K562 (cell line): ENCODE data around the gene TOR1B. TPM values are rescaled to one million over a fixed set of nuclear protein-coding genes. Genes with fewer than 3 reads are reported as not detected.

Experiments used
- BRF1 ChIP-seq: IDR thresholded peaks from 3 replicates; pipeline ENCODE4 v1.6.1; 2011; ENCODE audit warnings: borderline replicate concordance, mild to moderate bottlenecking; ENCODE audit not compliant: insufficient read length; ENCODE audit errors: extremely low read depth
- EHMT2 ChIP-seq: fragments of 450-650 bp; IDR thresholded peaks from 2 replicates; pipeline ENCODE4 v1.6.1; 2018; ENCODE audit warnings: antibody characterized with exemption
- GABPB1 ChIP-seq: sonication (generic); formaldehyde crosslinking; IDR thresholded peaks from 2 replicates; pipeline ENCODE4 v1.8.0; 2022; ENCODE audit warnings: mild to moderate bottlenecking, missing genetic modification reagents
- GTF3C2 ChIP-seq: IDR thresholded peaks from 3 replicates; pipeline ENCODE4 v1.6.1; 2011; ENCODE audit warnings: borderline replicate concordance, mild to moderate bottlenecking, moderate library complexity; ENCODE audit not compliant: insufficient read length; ENCODE audit errors: extremely low read depth
- HEY1 ChIP-seq: fragments of 250-450 bp; sonication (Bioruptor Pico); IDR thresholded peaks from 2 replicates; pipeline ENCODE4 v1.5.0; 2020; ENCODE audit warnings: mild to moderate bottlenecking, moderate library complexity, borderline replicate concordance
- HLTF ChIP-seq: fragments of 450-650 bp; IDR thresholded peaks from 2 replicates; pipeline ENCODE4 v1.6.1; 2016
- MCM3 ChIP-seq: fragments of 450-650 bp; IDR thresholded peaks from 2 replicates; pipeline ENCODE4 v1.6.1; 2016
- NFXL1 ChIP-seq: fragments of 450-650 bp; formaldehyde crosslinking; IDR thresholded peaks from 2 replicates; pipeline ENCODE4 v1.4.0; 2021; ENCODE audit warnings: mild to moderate bottlenecking
- PCBP1 ChIP-seq: fragments of 200-400 bp; formaldehyde crosslinking; IDR thresholded peaks from 2 replicates; pipeline ENCODE4 v1.6.1; 2018; ENCODE audit warnings: mild to moderate bottlenecking, low read depth, low read length; ENCODE audit not compliant: poor library complexity, severe bottlenecking
- PCBP2 ChIP-seq: fragments of 200-400 bp; formaldehyde crosslinking; IDR thresholded peaks from 2 replicates; pipeline ENCODE4 v1.6.1; 2018; ENCODE audit warnings: low read length, low read depth, mild to moderate bottlenecking, moderate library complexity; ENCODE audit not compliant: poor library complexity, severe bottlenecking
- RBM15 ChIP-seq: fragments of 200-400 bp; formaldehyde crosslinking; IDR thresholded peaks from 2 replicates; pipeline ENCODE4 v1.6.1; 2018; ENCODE audit warnings: mild to moderate bottlenecking, low read length, moderate library complexity; ENCODE audit not compliant: insufficient read depth
- RBM17 ChIP-seq: fragments of 200-400 bp; formaldehyde crosslinking; IDR thresholded peaks from 2 replicates; pipeline ENCODE4 v1.6.1; 2017; ENCODE audit warnings: low read depth, mild to moderate bottlenecking, low read length, borderline replicate concordance
- RBM22 ChIP-seq: fragments of 200-400 bp; formaldehyde crosslinking; IDR thresholded peaks from 2 replicates; pipeline ENCODE4 v1.6.1; 2018; ENCODE audit warnings: low read length, low read depth; ENCODE audit not compliant: poor library complexity, severe bottlenecking
- RCOR1 ChIP-seq, 2 experiments: IDR thresholded peaks; 2 replicates each; pipeline ENCODE4 v1.6.1; 2012; ENCODE audit warnings: low read depth in 2 of 2, low read length in 2 of 2, borderline replicate concordance in 1 of 2, improper control_type of control experiment in 1 of 2
- SRSF1 ChIP-seq: fragments of 200-400 bp; formaldehyde crosslinking; IDR thresholded peaks from 2 replicates; pipeline ENCODE4 v1.6.1; 2017; ENCODE audit warnings: mild to moderate bottlenecking, low read depth, low read length, moderate library complexity
- SUPT5H ChIP-seq: fragments of 450-650 bp; IDR thresholded peaks from 2 replicates; pipeline ENCODE4 v1.6.1; 2016
- TAF9B ChIP-seq: fragments of 450-650 bp; IDR thresholded peaks from 2 replicates; pipeline ENCODE4 v1.6.1; 2018; ENCODE audit warnings: mild to moderate bottlenecking; ENCODE audit not compliant: partially characterized antibody
- TCF15 ChIP-seq: fragments of 250-450 bp; sonication (Bioruptor Pico); IDR thresholded peaks from 2 replicates; pipeline ENCODE4 v1.8.0; 2022; ENCODE audit warnings: moderate library complexity, mild to moderate bottlenecking, inconsistent platforms
- TRIM28 ChIP-seq: fragments of 450-650 bp; IDR thresholded peaks from 2 replicates; pipeline ENCODE4 v1.6.1; 2017
- XRCC4 ChIP-seq: IDR thresholded peaks from one replicate; pipeline ENCODE4 v1.6.1; 2011; ENCODE audit not compliant: insufficient read depth, insufficient read length; ENCODE audit errors: extremely low read depth
- ZBTB34 ChIP-seq: fragments of 250-450 bp; sonication (Bioruptor Pico); IDR thresholded peaks from 2 replicates; pipeline ENCODE4 v1.8.0; 2021; ENCODE audit warnings: mild to moderate bottlenecking, moderate library complexity
- ZNF134 ChIP-seq: fragments of 250-450 bp; sonication (Bioruptor Pico); conservative IDR thresholded peaks from 2 replicates; pipeline ENCODE4 v1.4.0; 2020
- ZNF174 ChIP-seq: fragments of 250-450 bp; sonication (Bioruptor Pico); IDR thresholded peaks from 2 replicates; pipeline ENCODE4 v1.4.0; 2020; ENCODE audit warnings: mild to moderate bottlenecking
- ZNF24 ChIP-seq: fragments of 450-650 bp; IDR thresholded peaks from 2 replicates; pipeline ENCODE4 v1.6.1; 2016
- ZNF274 ChIP-seq: IDR thresholded peaks from 2 replicates; pipeline ENCODE4 v1.6.1; 2011; ENCODE audit warnings: low read depth, mild to moderate bottlenecking, low read length, moderate library complexity, borderline replicate concordance
- ZZZ3 ChIP-seq: fragments of 450-650 bp; IDR thresholded peaks from 2 replicates; pipeline ENCODE4 v1.6.1; 2016; ENCODE audit warnings: antibody characterized with exemption, mild to moderate bottlenecking, moderate library complexity
- polyA plus RNA-seq, 8 experiments: library from polyadenylated mRNA; depleted of rRNA in 4 of 8; stranded (reverse) in 5 of 8; unstranded in 3 of 8; fragments of >200 nt; fragmentation: Nextera tagmentation in 2 of 8; fragmentation: Illumina TruSeq in 1 of 8; extraction: Ambion mirVana in 2 of 8; extraction: Trizol in 1 of 8; gene quantifications; 2 replicates each; pipeline versions ENCODE4 v1.2.1 to v1.2.3, GENCODE V29; 2011 to 2014; ENCODE audit warnings: inconsistent platforms in 1 of 8, missing spikeins in 1 of 8
- total RNA-seq, 7 experiments: library from RNA; depleted of rRNA in 6 of 7; stranded (reverse); fragments of >200 nt in 6 of 7; fragmentation: Illumina TruSeq in 2 of 7; extraction: Trizol in 2 of 7; gene quantifications; 2 replicates each; pipeline versions ENCODE4 v1.2.1 to v1.2.3, GENCODE V29; 2011 to 2021; ENCODE audit warnings: low replicate concordance in 1 of 7

The TOR1B gene
- total and polyA plus RNA-seq, 9 of the 15 experiments (the other 6 are each of a cell fraction or from before 2014, with no cell fraction given), result 4.2 to 36.5 (median 24.6) TPM

- TF ChIP-seq TAF9B (no peak), TRIM28 (peak; percentile 91; the same call in 1 of the 2 replicates), XRCC4 (no peak), ZNF174 (no peak), GTF3C2 (peak; percentile 75), RBM17 (no peak), ZNF24 (no peak; the same call in 1 of the 2 replicates), TCF15 (CRISPR knock-in tag) (no peak), PCBP2 (no peak), BRF1 (no peak), SRSF1 (no peak), NFXL1 (CRISPR knock-in tag) (no peak), GABPB1 (CRISPR knock-in tag) (peak; percentile 98), ZNF134 (CRISPR knock-in tag) (no peak; the same call in 1 of the 2 replicates), SUPT5H (peak; percentile 96), RCOR1 (IDR thresholded peaks at IDR 0.05; ENCODE audit: borderline replicate concordance in 1 of 2, low read depth in 2 of 2, low read length in 2 of 2) (peak in 1 of 2 experiments; percentile 51; a peak in 1 of 4 replicates), PCBP1 (peak; percentile 48), RBM22 (peak; percentile 61), ZNF274 (no peak), ZBTB34 (no peak), EHMT2 (no peak), HLTF (peak; percentile 69; the same call in 1 of the 2 replicates), HEY1 (no peak), MCM3 (no peak), RBM15 (0 out of 2 replicates have a peak, but pooled peaks have one; percentile 41), ZZZ3 (peak; percentile 66; the same call in 1 of the 2 replicates)
Measured at GRCh38 chr9:129823935-129824601, 21.1 kb downstream of the TOR1B start, which contains the start of gene TOR1A (continued).
